Measurements from ENCODE around the gene ZNF541. TPM values are rescaled to one million over a fixed set of nuclear protein-coding genes. Genes with fewer than 3 reads are reported as not detected.

The ZNF541 gene
- polyA plus RNA-seq, 1 donor from 2014 or later: not detected

DNA sequence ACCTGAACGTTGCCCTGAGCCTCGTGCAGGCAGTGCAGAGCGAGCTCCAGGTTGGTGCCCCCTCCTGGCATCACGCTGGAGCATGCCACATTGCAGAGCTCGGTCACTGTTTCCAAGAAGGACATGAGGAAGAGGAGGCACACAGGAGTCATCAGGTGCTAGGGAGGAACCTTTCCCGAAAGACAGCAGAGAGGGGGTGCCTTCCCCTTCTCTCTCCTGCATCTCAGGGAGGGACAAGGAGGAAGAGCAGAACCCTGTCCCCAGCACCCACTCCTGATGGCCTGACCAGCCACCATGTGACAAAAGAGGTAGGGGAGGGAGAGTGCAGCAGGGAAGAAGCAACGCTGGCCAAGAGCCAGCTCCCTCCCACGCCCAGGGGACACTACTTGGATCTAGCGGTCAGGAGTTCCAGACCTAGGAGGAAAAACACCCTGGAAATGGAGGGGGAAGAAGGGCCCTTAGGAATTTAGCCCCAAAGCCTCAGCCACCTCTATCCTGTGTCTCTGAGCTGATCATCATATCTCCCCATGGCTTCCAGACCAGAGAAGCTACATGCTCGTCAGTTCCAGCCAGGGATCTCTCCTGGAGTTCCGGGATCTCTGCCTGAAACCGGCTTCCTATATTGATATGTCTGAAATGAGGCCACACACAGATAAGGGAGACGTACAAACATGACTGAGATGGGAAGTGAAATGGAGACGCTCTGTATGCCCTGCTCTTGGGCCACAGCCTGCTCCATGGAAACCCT, 41.1 kb downstream of the ZNF541 start:
- no peaks in the 10 kb centered on the region for H3K27me3 ChIP-seq (ENCODE audit: insufficient read depth, low read depth, low read length)
- no peak overlapping the region for H2AFZ ChIP-seq (ENCODE audit: low read depth, low read length)
- H3K79me2 ChIP-seq (replicated peaks; ENCODE audit: insufficient read depth, low read length): no peaks in the 10 kb centered on the region
- no peaks in the 10 kb centered on the region for H3F3A ChIP-seq (ENCODE audit: insufficient read depth, low read length, poor library complexity, severe bottlenecking)
- H3K4me3 ChIP-seq (ENCODE audit: low read length): no peak overlapping the region
- H3K9me2 ChIP-seq (ENCODE audit: insufficient read depth, low read length): no peaks in the 10 kb centered on the region
- H3K27ac ChIP-seq (ENCODE audit: low read length): no peak overlapping the region
- H3K9me3 ChIP-seq (ENCODE audit: low read length): no peaks in the 10 kb centered on the region
- H3K36me3 ChIP-seq (ENCODE audit: insufficient read depth, low read length): no peaks in the 10 kb centered on the region
- no peak overlapping the region for H3K4me2 ChIP-seq (ENCODE audit: low read length)
- no peak overlapping the region for H3K9ac ChIP-seq (ENCODE audit: low read length)
- TF ChIP-seq, protein P1, sequence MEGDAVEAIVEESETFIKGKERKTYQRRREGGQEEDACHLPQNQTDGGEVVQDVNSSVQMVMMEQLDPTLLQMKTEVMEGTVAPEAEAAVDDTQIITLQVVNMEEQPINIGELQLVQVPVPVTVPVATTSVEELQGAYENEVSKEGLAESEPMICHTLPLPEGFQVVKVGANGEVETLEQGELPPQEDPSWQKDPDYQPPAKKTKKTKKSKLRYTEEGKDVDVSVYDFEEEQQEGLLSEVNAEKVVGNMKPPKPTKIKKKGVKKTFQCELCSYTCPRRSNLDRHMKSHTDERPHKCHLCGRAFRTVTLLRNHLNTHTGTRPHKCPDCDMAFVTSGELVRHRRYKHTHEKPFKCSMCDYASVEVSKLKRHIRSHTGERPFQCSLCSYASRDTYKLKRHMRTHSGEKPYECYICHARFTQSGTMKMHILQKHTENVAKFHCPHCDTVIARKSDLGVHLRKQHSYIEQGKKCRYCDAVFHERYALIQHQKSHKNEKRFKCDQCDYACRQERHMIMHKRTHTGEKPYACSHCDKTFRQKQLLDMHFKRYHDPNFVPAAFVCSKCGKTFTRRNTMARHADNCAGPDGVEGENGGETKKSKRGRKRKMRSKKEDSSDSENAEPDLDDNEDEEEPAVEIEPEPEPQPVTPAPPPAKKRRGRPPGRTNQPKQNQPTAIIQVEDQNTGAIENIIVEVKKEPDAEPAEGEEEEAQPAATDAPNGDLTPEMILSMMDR (IDR thresholded peaks at IDR 0.05; ENCODE audit: poor library complexity, severe bottlenecking): no peak
- no peak for TF ChIP-seq POLR2AphosphoS5 (IDR thresholded peaks at IDR 0.05)
- no peak for TF ChIP-seq TAF1 (IDR thresholded peaks at IDR 0.05; ENCODE audit: low read depth)
- TF ChIP-seq EZH2 (IDR thresholded peaks at IDR 0.05; ENCODE audit: borderline replicate concordance, insufficient read depth, low read length, poor library complexity, severe bottlenecking): no peak
- no peak for TF ChIP-seq REST (IDR thresholded peaks at IDR 0.05; ENCODE audit: borderline replicate concordance)
- no peak for TF ChIP-seq SMC3 (conservative IDR thresholded peaks at IDR 0.05; ENCODE audit: poor library complexity)
- TF ChIP-seq MXI1 (conservative IDR thresholded peaks at IDR 0.05; ENCODE audit: poor library complexity, severe bottlenecking): no peak
- no peak for TF ChIP-seq RAD21 (conservative IDR thresholded peaks at IDR 0.05)
- no peak for TF ChIP-seq EP300 (conservative IDR thresholded peaks at IDR 0.05; ENCODE audit: poor library complexity, severe bottlenecking)
- no peaks in the 10 kb centered on the region for H4K20me1 ChIP-seq (ENCODE audit: insufficient read depth)

DNA sequence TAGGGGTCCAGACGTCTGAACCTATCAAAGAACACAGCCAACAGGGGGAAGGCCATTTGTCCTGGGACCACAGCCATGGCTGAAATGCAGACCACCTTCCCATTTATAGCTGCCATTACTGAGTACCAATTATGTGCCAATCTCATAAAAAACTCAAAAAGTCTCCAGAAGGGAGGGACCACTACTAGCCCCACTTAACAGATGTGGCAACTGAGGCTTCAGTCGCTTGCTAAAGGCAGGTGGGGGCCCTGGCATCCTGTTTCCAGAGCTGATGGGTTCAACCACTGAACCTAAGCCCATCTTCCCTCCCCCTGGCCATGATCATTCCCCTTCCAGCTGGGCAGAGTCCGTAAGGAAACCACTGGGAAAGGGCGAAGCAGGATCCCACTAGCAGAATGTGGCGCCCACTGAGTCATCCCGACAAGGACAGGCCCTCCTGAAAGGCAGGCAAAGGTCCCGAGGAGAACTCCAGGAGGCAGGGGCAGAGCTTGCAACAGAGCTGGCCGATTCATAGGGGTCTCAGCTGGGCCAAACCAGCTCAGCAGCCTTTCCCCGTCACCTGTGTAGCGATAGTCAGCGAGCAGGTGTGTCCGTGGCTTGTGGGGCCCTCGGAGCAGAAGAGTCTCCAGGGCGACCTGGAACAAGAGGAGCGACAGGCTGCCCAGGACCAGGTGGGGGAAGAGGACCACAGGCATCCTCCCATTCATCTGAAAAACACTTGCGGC, 43.8 kb downstream of the ZNF541 start:
- H3K9me3 ChIP-seq (ENCODE audit: low read length): no peaks in the 10 kb centered on the region
- TF ChIP-seq, protein P1 (IDR thresholded peaks at IDR 0.05; ENCODE audit: poor library complexity, severe bottlenecking): no peak
- H3F3A ChIP-seq (ENCODE audit: insufficient read depth, low read length, poor library complexity, severe bottlenecking): no peaks in the 10 kb centered on the region
- H3K27me3 ChIP-seq (ENCODE audit: insufficient read depth, low read depth, low read length): no peaks in the 10 kb centered on the region
- H4K20me1 ChIP-seq (ENCODE audit: insufficient read depth): no peaks in the 10 kb centered on the region
- H3K9ac ChIP-seq (ENCODE audit: low read length): no peak overlapping the region
- H3K27ac ChIP-seq (ENCODE audit: low read length): no peak overlapping the region
- no peak overlapping the region for H2AFZ ChIP-seq (ENCODE audit: low read depth, low read length)
- no peak overlapping the region for H3K4me3 ChIP-seq (ENCODE audit: low read length)
- H3K79me2 ChIP-seq (replicated peaks; ENCODE audit: insufficient read depth, low read length): no peaks in the 10 kb centered on the region
- H3K36me3 ChIP-seq (ENCODE audit: insufficient read depth, low read length): no peaks in the 10 kb centered on the region
- H3K4me2 ChIP-seq (ENCODE audit: low read length): no peak overlapping the region
- H3K9me2 ChIP-seq (ENCODE audit: insufficient read depth, low read length): no peaks in the 10 kb centered on the region

All from neural cell (in vitro differentiated cells).